Keratinocyte (primary cell): ENCODE data around the gene CKM.

Source experiments
- EZH2 ChIP-seq: IDR thresholded peaks from one replicate; pipeline ENCODE4 v1.6.1; 2012; ENCODE audit warnings: inconsistent platforms, mild to moderate bottlenecking, low read length, moderate library complexity
- TF ChIP-seq, protein P1 (sequence below), 3 experiments: IDR thresholded peaks in 1 of 3; conservative IDR thresholded peaks in 1 of 3; optimal IDR thresholded peaks in 1 of 3; 2 replicates in 2 of 3; 3 replicates in 1 of 3; pipeline versions ENCODE3 to v1.5.1; 2011; ENCODE audit warnings: low read length in 3 of 3, mild to moderate bottlenecking in 3 of 3, moderate library complexity in 2 of 3, control low read depth in 1 of 3, inconsistent platforms in 1 of 3; ENCODE audit not compliant: insufficient read depth in 2 of 3; ENCODE audit errors: extremely low read depth in 1 of 3

- no peak for TF ChIP-seq EZH2
- TF ChIP-seq, protein P1, sequence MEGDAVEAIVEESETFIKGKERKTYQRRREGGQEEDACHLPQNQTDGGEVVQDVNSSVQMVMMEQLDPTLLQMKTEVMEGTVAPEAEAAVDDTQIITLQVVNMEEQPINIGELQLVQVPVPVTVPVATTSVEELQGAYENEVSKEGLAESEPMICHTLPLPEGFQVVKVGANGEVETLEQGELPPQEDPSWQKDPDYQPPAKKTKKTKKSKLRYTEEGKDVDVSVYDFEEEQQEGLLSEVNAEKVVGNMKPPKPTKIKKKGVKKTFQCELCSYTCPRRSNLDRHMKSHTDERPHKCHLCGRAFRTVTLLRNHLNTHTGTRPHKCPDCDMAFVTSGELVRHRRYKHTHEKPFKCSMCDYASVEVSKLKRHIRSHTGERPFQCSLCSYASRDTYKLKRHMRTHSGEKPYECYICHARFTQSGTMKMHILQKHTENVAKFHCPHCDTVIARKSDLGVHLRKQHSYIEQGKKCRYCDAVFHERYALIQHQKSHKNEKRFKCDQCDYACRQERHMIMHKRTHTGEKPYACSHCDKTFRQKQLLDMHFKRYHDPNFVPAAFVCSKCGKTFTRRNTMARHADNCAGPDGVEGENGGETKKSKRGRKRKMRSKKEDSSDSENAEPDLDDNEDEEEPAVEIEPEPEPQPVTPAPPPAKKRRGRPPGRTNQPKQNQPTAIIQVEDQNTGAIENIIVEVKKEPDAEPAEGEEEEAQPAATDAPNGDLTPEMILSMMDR (optimal IDR thresholded peaks at IDR 0.05 in 1 of 3, IDR thresholded peaks at IDR 0.05 in 1 of 3, conservative IDR thresholded peaks at IDR 0.05 in 1 of 3; ENCODE audit: extremely low read depth in 1 of 3, insufficient read depth in 2 of 3, low read length in 3 of 3), result no peak
These were observed 35.6 kb upstream of the CKM start for GRCh38 chr19:45358213-45358792.
